Measurements from ENCODE around the gene PDIK1L. TPM values are rescaled to one million over a fixed set of nuclear protein-coding genes. Genes with fewer than 3 reads are reported as not detected.

Gene PDIK1L
- total and polyA plus RNA-seq, 9 of the 15 experiments (the other 6 are each of a cell fraction or from before 2014, with no cell fraction given): 12.8 to 30.2 (median 21.5) TPM

DNA sequence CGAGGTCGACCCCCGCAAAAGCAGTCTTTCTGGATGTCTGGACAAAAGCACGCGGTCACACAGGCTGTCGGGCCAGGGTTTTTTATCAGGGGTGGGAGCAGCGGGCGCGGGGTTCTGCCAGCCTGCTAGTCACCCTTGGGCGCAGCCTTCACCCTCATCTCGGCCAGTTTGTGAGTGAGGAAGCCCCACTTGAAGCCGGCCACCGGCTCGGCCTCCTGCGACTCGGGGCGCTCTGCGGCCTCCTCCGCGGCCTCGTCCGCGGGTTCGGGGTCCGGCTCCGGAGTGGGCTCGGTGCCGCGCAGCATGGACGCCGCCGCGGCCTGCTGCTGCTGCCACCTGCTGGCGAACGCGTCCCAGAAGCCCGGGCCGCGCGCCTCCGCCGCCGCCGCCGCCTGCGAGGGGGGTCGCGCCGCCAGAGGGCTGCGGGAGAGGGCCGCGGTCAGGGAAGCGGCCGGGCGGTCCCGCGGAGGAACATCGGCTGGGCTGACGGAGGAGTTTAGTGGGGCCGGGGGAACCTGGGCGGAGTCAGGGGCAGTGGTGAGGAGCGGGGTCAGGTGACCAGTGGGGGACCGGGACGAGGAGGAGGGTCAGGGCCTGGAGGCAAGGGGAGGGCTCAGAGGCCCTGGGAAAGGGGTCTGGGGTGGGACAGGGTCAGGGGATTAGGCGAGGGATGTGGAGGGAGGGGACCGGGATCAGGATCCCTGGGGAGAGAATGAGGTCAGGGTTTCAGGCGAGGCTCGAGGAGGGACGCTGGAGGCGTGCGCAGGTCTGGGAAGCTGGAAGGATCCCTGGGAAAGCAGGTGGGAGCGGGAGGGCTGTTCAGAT lies 52.6 kb downstream of the PDIK1L start (continued):
- TF ChIP-seq, protein P1, sequence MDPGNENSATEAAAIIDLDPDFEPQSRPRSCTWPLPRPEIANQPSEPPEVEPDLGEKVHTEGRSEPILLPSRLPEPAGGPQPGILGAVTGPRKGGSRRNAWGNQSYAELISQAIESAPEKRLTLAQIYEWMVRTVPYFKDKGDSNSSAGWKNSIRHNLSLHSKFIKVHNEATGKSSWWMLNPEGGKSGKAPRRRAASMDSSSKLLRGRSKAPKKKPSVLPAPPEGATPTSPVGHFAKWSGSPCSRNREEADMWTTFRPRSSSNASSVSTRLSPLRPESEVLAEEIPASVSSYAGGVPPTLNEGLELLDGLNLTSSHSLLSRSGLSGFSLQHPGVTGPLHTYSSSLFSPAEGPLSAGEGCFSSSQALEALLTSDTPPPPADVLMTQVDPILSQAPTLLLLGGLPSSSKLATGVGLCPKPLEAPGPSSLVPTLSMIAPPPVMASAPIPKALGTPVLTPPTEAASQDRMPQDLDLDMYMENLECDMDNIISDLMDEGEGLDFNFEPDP (CRISPR knock-in tag; IDR thresholded peaks at IDR 0.05): no peak
- peak; percentile 57; the same call in 1 of the 2 replicates for TF ChIP-seq KDM2B (CRISPR knock-in tag; IDR thresholded peaks at IDR 0.05)
- TF ChIP-seq ZNF175 (CRISPR knock-in tag; IDR thresholded peaks at IDR 0.05; ENCODE audit: low read depth): 0 out of 2 replicates have a peak, but pooled peaks have one; percentile 29
- TF ChIP-seq, protein P2, sequence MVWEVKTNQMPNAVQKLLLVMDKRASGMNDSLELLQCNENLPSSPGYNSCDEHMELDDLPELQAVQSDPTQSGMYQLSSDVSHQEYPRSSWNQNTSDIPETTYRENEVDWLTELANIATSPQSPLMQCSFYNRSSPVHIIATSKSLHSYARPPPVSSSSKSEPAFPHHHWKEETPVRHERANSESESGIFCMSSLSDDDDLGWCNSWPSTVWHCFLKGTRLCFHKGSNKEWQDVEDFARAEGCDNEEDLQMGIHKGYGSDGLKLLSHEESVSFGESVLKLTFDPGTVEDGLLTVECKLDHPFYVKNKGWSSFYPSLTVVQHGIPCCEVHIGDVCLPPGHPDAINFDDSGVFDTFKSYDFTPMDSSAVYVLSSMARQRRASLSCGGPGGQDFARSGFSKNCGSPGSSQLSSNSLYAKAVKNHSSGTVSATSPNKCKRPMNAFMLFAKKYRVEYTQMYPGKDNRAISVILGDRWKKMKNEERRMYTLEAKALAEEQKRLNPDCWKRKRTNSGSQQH (CRISPR knock-in tag; IDR thresholded peaks at IDR 0.05): no peak
- no peak for TF ChIP-seq KHSRP (IDR thresholded peaks at IDR 0.05)
- TF ChIP-seq GTF2F1 (IDR thresholded peaks at IDR 0.05; ENCODE audit: low read depth, low read length): no peak
- no peak for TF ChIP-seq HMG20B (CRISPR knock-in tag; IDR thresholded peaks at IDR 0.05)
- TF ChIP-seq, protein P3, sequence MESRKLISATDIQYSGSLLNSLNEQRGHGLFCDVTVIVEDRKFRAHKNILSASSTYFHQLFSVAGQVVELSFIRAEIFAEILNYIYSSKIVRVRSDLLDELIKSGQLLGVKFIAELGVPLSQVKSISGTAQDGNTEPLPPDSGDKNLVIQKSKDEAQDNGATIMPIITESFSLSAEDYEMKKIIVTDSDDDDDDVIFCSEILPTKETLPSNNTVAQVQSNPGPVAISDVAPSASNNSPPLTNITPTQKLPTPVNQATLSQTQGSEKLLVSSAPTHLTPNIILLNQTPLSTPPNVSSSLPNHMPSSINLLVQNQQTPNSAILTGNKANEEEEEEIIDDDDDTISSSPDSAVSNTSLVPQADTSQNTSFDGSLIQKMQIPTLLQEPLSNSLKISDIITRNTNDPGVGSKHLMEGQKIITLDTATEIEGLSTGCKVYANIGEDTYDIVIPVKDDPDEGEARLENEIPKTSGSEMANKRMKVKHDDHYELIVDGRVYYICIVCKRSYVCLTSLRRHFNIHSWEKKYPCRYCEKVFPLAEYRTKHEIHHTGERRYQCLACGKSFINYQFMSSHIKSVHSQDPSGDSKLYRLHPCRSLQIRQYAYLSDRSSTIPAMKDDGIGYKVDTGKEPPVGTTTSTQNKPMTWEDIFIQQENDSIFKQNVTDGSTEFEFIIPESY (CRISPR knock-in tag; IDR thresholded peaks at IDR 0.05): peak; percentile 88
- no peak for TF ChIP-seq SIN3A (IDR thresholded peaks at IDR 0.05; ENCODE audit: borderline replicate concordance in 2 of 2, control insufficient read depth in 1 of 2, low read depth in 2 of 2, low read length in 2 of 2)
- TF ChIP-seq, protein P4, sequence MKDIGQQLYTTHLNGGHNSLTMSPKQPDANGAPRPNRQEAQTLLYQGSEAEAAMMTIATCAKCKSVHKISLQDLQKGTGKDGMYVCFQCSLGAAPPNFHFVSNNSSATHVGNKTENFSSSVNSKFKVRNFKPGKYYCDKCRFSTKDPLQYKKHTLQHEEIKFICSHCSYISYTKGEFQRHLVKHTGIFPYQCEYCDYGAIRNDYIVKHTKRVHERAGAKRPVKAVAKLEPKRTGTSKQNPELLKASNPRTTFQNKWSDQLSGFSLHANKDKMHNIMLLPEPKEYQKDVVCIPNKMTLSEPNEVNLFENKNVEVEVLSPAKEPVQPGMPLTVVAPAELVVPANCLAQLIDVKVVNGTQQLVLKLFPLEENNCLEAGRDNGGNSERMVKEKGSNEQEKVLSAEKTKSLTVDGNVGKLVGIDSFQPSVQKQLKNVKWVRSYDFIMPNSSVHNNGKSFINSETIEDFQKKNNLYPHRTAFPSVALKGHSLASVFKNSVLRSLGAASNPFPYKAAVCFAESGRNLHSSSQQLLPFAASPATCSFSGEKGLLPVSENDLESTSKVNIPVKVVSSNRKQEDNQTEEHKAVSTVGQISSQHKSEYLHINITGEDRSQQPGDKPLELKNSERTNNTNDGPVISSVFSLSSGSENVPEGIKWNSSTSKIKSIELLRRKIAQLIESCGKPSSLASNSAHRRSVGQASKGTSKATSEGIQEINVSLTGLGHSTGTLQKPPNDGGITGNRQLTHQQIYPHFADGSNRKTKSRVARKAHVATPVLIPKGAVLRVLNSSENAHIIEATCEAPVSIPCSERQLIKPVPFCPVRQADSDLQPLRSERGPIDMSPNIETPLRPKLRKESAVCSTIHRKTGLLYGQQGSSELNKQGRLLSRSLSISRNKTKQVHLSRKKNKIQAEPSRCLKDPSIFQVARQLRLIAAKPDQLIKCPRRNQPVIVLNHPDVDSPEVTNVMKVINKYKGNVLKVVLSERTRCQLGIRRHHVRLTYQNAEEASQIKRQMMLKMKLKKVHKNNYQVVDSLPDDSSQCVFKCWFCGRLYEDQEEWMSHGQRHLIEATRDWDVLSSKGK (CRISPR knock-in tag; IDR thresholded peaks at IDR 0.05): no peak
- TF ChIP-seq SMC3 (conservative IDR thresholded peaks at IDR 0.05; ENCODE audit: insufficient read depth, low read depth, low read length): peak; percentile 82
- TF ChIP-seq POLR2H (tag; IDR thresholded peaks at IDR 0.05; ENCODE audit: low read depth): no peak
- TF ChIP-seq OTX1 (CRISPR knock-in tag; IDR thresholded peaks at IDR 0.05): no peak
- TF ChIP-seq ZNF589 (CRISPR knock-in tag; IDR thresholded peaks at IDR 0.05; ENCODE audit: low read depth): 0 out of 2 replicates have a peak, but pooled peaks have one; percentile 51
- TF ChIP-seq CREB1 (IDR thresholded peaks at IDR 0.05): 0 out of 2 replicates have a peak, but pooled peaks have one; percentile 12
- TF ChIP-seq CREB1 (CRISPR knock-in tag; IDR thresholded peaks at IDR 0.05): peak; percentile 19; the same call in 1 of the 2 replicates
- TF ChIP-seq, protein P5, sequence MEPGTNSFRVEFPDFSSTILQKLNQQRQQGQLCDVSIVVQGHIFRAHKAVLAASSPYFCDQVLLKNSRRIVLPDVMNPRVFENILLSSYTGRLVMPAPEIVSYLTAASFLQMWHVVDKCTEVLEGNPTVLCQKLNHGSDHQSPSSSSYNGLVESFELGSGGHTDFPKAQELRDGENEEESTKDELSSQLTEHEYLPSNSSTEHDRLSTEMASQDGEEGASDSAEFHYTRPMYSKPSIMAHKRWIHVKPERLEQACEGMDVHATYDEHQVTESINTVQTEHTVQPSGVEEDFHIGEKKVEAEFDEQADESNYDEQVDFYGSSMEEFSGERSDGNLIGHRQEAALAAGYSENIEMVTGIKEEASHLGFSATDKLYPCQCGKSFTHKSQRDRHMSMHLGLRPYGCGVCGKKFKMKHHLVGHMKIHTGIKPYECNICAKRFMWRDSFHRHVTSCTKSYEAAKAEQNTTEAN (CRISPR knock-in tag; IDR thresholded peaks at IDR 0.05): no peak
